HG02840 (cell line): ENCODE results near the gene HPCA.

Experiments
- ATAC-seq: cut with Tn5 transposase; IDR thresholded peaks from one replicate; pipeline ENCODE4 v1.9.1; 2021; ENCODE audit warnings: mild to moderate bottlenecking, moderate library complexity, moderate number of reproducible peaks; ENCODE audit not compliant: unreplicated experiment, low FRiP score

HPCA gene

GRCh38 chr1:32870615-32871363 lies 15.5 kb upstream of the HPCA start, which contains the start of gene FNDC5:
FNDC5 (minus strand) TSS chr1:32870912.
- ATAC-seq = no peak

- no peak for ATAC-seq
Observed at GRCh38 chr1:32871364-32872191, 14.7 kb upstream of the HPCA start.

- ATAC-seq = no peak
Observed at GRCh38 chr1:32872192-32872460, 14.2 kb upstream of the HPCA start.

- no peak for ATAC-seq
Observed at GRCh38 chr1:32873484-32873883, 12.8 kb upstream of the HPCA start.

- no peak for ATAC-seq
Observed at GRCh38 chr1:32874860-32875752, 11.2 kb upstream of the HPCA start.

- ATAC-seq = no peak
Observed at GRCh38 chr1:32876341-32877210, 9.7 kb upstream of the HPCA start.

GRCh38 chr1:32877211-32878110 lies 8.8 kb upstream of the HPCA start:
- ATAC-seq = no peak

- ATAC-seq = no peak
Observed at GRCh38 chr1:32878183-32878582, 8.1 kb upstream of the HPCA start.

- no peak for ATAC-seq
Observed at GRCh38 chr1:32878637-32879041, 7.7 kb upstream of the HPCA start.

- no peak for ATAC-seq
Observed at GRCh38 chr1:32881291-32881690, 5.0 kb upstream of the HPCA start.

- ATAC-seq = no peak
Observed at GRCh38 chr1:32881871-32882850, 4.1 kb upstream of the HPCA start.

GRCh38 chr1:32883338-32884031 lies 2.8 kb upstream of the HPCA start:
- no peak for ATAC-seq

GRCh38 chr1:32884032-32884372 lies 2.3 kb upstream of the HPCA start:
- ATAC-seq = no peak

- ATAC-seq = no peak
Observed at GRCh38 chr1:32884726-32885125, 1.6 kb upstream of the HPCA start.

- no peak for ATAC-seq
Observed at GRCh38 chr1:32885676-32886003, 651 bp upstream of the HPCA start.

- ATAC-seq = no peak
Observed at GRCh38 chr1:32886828-32887414, 630 bp downstream of the HPCA start.

- no peak for ATAC-seq
Observed at GRCh38 chr1:32887623-32888022, 1.3 kb downstream of the HPCA start.
